ENCODE measurements around the gene RRP9. TPM values are rescaled to one million over a fixed set of nuclear protein-coding genes. Genes with fewer than 3 reads are reported as not detected.

RRP9 gene
- total RNA-seq, 1 donor from 2014 or later = 14.6 TPM

DNA sequence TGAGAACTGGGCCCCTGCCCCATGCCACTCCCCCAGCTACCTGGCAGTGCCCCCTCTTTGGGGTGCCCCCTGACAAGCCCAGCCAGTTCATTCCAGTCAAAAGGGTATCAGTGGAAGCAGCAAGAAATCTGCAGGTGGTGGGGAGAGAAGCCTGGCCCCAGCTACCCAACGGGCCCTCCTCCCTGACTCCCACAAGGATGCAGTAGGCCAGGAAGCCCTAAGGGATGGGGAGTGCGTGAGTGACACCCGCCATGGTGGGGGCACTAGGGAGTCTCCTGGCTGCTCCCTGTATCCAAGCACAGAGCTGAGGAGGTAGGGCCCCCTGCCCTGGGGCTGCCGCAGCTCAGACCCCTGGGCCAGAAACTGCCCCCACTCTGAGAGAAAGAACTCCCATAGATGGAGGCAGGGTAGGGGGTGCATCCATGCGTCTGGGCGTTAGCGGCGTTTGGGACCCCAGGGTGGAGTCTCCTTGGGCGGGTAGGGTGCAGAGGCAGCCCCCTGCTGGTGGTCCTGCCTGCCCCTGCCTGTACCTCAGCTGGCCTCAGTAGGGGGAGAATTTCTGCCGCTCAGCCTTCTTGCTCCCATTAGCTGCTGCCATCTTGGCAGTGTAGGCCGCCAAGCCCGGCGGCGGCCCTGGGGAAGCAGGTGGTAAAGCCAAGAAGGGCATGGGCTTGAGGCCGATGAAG, 16.0 kb upstream of the RRP9 start:
- H3K9me3 ChIP-seq (ENCODE audit: control insufficient read depth in 3 of 3, low read length in 3 of 3) = no peaks in the 10 kb centered on the region
- peaks cover 17 to 37% (median 23%) of the 10 kb centered on the region in 3 donors for H3K36me3 ChIP-seq (ENCODE audit: control insufficient read depth in 3 of 3, insufficient read depth in 3 of 3, low read length in 3 of 3)
- peaks cover 26 to 35% (median 31%) of the 10 kb centered on the region in 3 donors for H3K4me1 ChIP-seq (ENCODE audit: control insufficient read depth in 3 of 3, insufficient read depth in 3 of 3, low read length in 3 of 3)
- H3K27me3 ChIP-seq (ENCODE audit: control insufficient read depth in 3 of 3, insufficient read depth in 3 of 3, low read length in 3 of 3) = no peaks in the 10 kb centered on the region
- H3K9ac ChIP-seq (ENCODE audit: low read depth in 1 of 3, low read length in 3 of 3) = no peak overlapping the region
- no peak overlapping the region for H3K4me3 ChIP-seq (ENCODE audit: low read length in 3 of 3)
- no peak overlapping the region for H3K27ac ChIP-seq (ENCODE audit: low read depth, low read length)

DNA sequence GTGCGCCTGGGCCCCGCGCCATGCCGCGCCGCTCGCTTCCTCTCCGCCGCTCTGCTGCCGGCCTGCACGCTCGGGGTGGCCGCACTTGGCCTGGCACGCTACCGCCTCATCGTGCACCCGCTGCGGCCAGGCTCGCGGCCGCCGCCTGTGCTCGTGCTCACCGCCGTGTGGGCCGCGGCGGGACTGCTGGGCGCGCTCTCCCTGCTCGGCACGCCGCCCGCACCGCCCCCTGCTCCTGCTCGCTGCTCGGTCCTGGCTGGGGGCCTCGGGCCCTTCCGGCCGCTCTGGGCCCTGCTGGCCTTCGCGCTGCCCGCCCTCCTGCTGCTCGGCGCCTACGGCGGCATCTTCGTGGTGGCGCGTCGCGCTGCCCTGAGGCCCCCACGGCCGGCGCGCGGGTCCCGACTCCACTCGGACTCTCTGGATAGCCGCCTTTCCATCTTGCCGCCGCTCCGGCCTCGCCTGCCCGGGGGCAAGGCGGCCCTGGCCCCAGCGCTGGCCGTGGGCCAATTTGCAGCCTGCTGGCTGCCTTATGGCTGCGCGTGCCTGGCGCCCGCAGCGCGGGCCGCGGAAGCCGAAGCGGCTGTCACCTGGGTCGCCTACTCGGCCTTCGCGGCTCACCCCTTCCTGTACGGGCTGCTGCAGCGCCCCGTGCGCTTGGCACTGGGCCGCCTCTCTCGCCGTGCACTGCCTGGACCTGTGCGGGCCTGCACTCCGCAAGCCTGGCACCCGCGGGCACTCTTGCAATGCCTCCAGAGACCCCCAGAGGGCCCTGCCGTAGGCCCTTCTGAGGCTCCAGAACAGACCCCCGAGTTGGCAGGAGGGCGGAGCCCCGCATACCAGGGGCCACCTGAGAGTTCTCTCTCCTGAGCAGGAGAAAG, 14.4 kb upstream of the RRP9 start:
- Histone ChIP-seq H3K4me3 (ENCODE audit: low read length in 3 of 3) (peak overlapping the region; percentile 51 to 75 (median 65)), H3K4me1 (ENCODE audit: control insufficient read depth in 3 of 3, insufficient read depth in 3 of 3, low read length in 3 of 3) (peaks cover 11 to 19% (median 17%) of the 10 kb centered on the region in 3 donors), H3K27me3 (ENCODE audit: control insufficient read depth in 3 of 3, insufficient read depth in 3 of 3, low read length in 3 of 3) (no peaks in the 10 kb centered on the region), H3K9ac (ENCODE audit: low read depth in 1 of 3, low read length in 3 of 3) (peak overlapping the region; percentile 57 to 83 (median 69)), H3K9me3 (ENCODE audit: control insufficient read depth in 3 of 3, low read length in 3 of 3) (no peaks in the 10 kb centered on the region), H3K27ac (ENCODE audit: low read depth, low read length) (peak overlapping the region; percentile 56), H3K36me3 (ENCODE audit: control insufficient read depth in 3 of 3, insufficient read depth in 3 of 3, low read length in 3 of 3) (peaks cover 17 to 37% (median 23%) of the 10 kb centered on the region in 3 donors)

DNA sequence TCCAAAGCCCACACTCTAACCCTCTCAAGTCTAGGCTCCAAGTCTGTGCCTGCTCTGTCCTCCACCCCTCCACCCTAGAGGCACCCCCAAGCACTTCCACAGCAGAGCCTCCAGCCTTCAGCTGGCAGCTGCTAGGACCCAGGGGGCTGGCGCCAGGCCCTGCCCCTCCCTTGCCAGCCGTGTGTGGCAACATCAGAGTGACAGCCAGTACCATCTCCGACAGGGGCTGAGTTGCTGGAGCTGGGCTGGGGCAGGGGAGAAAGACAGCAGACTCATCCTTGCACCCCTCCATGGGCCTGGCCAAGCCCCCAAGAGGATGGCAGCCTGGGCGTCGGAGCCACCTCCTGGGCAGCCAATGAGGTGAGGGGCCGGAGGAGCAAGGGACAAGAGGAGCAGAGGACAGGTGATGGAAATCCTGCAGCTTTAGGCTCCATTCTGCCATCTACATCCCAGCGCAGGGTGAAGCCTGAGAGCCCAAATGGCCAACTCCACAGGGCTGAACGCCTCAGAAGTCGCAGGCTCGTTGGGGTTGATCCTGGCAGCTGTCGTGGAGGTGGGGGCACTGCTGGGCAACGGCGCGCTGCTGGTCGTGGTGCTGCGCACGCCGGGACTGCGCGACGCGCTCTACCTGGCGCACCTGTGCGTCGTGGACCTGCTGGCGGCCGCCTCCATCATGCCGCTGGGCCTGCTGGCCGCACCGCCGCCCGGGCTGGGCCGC, 13.6 kb upstream of the RRP9 start, which contains the start of gene GPR62:
Gene GPR62, plus strand, starts transcription at position 207 of the 718 bp plus-strand sequence. Its CDS starts 272 bp downstream, at position 479.
- no peaks in the 10 kb centered on the region for H3K27me3 ChIP-seq (ENCODE audit: control insufficient read depth in 3 of 3, insufficient read depth in 3 of 3, low read length in 3 of 3)
- peaks cover 9 to 31% (median 17%) of the 10 kb centered on the region in 3 donors for H3K36me3 ChIP-seq (ENCODE audit: control insufficient read depth in 3 of 3, insufficient read depth in 3 of 3, low read length in 3 of 3)
- H3K9me3 ChIP-seq (ENCODE audit: control insufficient read depth in 3 of 3, low read length in 3 of 3) = no peaks in the 10 kb centered on the region
- H3K27ac ChIP-seq (ENCODE audit: low read depth, low read length) = peak within 1 kb of the TSS; percentile 56
- H3K9ac ChIP-seq (ENCODE audit: low read depth in 1 of 3, low read length in 3 of 3) = peak within 1 kb of the TSS; percentile 57 to 83 (median 69)
- peak within 1 kb of the TSS; percentile 59 to 75 (median 65) for H3K4me3 ChIP-seq (ENCODE audit: low read length in 3 of 3)
- H3K4me1 ChIP-seq (ENCODE audit: control insufficient read depth in 3 of 3, insufficient read depth in 3 of 3, low read length in 3 of 3) = peaks cover 11 to 19% (median 17%) of the 10 kb centered on the region in 3 donors

DNA sequence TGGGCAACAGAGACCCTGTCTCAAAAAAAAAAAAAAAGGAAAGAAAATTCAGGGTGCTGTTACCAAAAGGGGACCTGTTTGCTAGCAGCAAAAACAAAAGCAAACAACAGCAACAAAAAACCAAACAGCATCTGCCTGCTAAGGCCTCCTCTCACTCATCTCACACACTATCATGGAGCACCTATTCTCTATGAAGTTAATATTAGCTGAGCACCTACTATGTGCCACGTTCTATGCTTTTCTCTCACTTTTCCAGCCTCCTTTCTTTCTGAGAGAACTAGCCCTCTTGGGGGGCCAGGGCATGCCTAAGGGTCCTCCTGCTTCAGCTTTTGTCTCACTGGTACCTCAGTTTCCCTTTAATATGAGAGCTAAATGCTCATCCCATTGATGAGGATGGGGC, 13.0 kb upstream of the RRP9 start:
- Histone ChIP-seq H3K36me3 (ENCODE audit: control insufficient read depth in 3 of 3, insufficient read depth in 3 of 3, low read length in 3 of 3) (peaks cover 8 to 25% (median 15%) of the 10 kb centered on the region in 3 donors), H3K4me1 (ENCODE audit: control insufficient read depth in 3 of 3, insufficient read depth in 3 of 3, low read length in 3 of 3) (peaks cover 11 to 19% (median 17%) of the 10 kb centered on the region in 3 donors), H3K9ac (ENCODE audit: low read depth in 1 of 3, low read length in 3 of 3) (no peak overlapping the region), H3K27ac (ENCODE audit: low read depth, low read length) (no peak overlapping the region), H3K9me3 (ENCODE audit: control insufficient read depth in 3 of 3, low read length in 3 of 3) (no peaks in the 10 kb centered on the region), H3K27me3 (ENCODE audit: control insufficient read depth in 3 of 3, insufficient read depth in 3 of 3, low read length in 3 of 3) (no peaks in the 10 kb centered on the region), H3K4me3 (ENCODE audit: low read length in 3 of 3) (no peak overlapping the region)

DNA sequence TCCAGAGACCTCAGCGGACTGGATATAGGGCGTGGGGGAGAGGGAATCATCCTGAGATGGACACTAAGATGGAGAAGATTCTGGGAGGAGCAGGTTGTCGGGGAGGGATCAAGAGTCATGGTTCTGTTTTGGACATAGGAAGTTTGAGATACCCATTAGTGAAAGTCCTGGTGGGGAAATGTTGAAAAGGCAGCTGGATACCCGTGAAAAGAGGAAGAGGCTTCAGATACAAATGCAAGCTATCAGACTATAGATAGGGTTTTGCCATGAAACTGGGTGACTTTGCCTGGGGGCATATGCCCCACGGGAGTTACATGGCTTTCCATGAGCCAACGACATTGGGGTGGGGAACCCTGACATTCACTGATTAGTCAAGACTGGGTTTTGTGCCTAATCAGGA, 12.4 kb upstream of the RRP9 start:
- Histone ChIP-seq H3K36me3 (ENCODE audit: control insufficient read depth in 3 of 3, insufficient read depth in 3 of 3, low read length in 3 of 3) (peaks cover 11 to 22% (median 12%) of the 10 kb centered on the region in 3 donors), H3K9me3 (ENCODE audit: control insufficient read depth in 3 of 3, low read length in 3 of 3) (no peaks in the 10 kb centered on the region), H3K4me1 (ENCODE audit: control insufficient read depth in 3 of 3, insufficient read depth in 3 of 3, low read length in 3 of 3) (peaks cover 11 to 19% (median 17%) of the 10 kb centered on the region in 3 donors), H3K27ac (ENCODE audit: low read depth, low read length) (no peak overlapping the region), H3K27me3 (ENCODE audit: control insufficient read depth in 3 of 3, insufficient read depth in 3 of 3, low read length in 3 of 3) (no peaks in the 10 kb centered on the region), H3K4me3 (ENCODE audit: low read length in 3 of 3) (no peak overlapping the region), H3K9ac (ENCODE audit: low read depth in 1 of 3, low read length in 3 of 3) (no peak overlapping the region)

DNA sequence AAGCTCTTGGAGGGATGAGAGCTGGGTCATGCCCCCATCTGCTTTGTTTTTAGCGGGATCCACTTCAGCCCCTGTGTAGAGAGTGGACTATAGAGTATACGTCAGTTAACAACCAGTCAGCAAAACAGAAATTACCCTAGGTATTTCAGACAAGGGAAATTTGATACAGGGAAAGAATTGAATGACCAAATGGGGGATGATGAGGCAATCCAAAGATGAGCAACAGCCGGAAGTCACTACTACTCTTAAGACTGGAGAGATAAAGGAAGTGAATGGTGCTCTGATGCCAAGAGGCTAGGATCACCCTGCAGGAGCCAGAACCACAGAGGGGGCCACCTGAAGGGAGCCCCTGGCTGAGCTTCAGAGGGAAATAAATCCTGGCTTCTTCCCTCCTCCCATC, 11.7 kb upstream of the RRP9 start:
- H3K27me3 ChIP-seq (ENCODE audit: control insufficient read depth in 3 of 3, insufficient read depth in 3 of 3, low read length in 3 of 3) = no peaks in the 10 kb centered on the region
- H3K4me1 ChIP-seq (ENCODE audit: control insufficient read depth in 3 of 3, insufficient read depth in 3 of 3, low read length in 3 of 3) = peaks cover 11 to 19% (median 17%) of the 10 kb centered on the region in 3 donors
- H3K27ac ChIP-seq (ENCODE audit: low read depth, low read length) = no peak overlapping the region
- no peak overlapping the region for H3K9ac ChIP-seq (ENCODE audit: low read depth in 1 of 3, low read length in 3 of 3)
- no peaks in the 10 kb centered on the region for H3K9me3 ChIP-seq (ENCODE audit: control insufficient read depth in 3 of 3, low read length in 3 of 3)
- H3K4me3 ChIP-seq (ENCODE audit: low read length in 3 of 3) = no peak overlapping the region
- peaks cover 10 to 18% (median 14%) of the 10 kb centered on the region in 3 donors for H3K36me3 ChIP-seq (ENCODE audit: control insufficient read depth in 3 of 3, insufficient read depth in 3 of 3, low read length in 3 of 3)

DNA sequence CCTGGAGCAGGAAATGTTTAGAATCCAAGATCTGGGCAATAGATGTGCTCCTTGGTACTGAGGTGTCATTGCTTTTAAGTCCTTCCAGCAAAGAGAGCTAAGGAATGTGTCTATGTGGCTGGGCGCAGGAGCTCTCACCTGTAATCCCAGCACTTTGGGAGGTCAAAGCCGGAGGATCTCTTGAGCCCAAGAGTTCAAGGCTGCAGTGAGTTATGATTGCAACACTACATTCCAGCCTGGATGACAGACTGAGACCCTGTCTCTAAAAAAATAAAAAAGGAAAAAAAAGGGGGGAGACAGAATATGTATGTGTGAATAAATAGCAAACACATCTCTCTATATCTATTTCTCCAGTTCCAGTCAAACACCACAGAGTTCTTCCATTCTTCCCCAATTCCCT, 9.2 kb upstream of the RRP9 start:
- H3K27me3 ChIP-seq (ENCODE audit: control insufficient read depth in 3 of 3, insufficient read depth in 3 of 3, low read length in 3 of 3) = no peaks in the 10 kb centered on the region
- peaks cover 7 to 9% (median 9%) of the 10 kb centered on the region in 3 donors for H3K4me1 ChIP-seq (ENCODE audit: control insufficient read depth in 3 of 3, insufficient read depth in 3 of 3, low read length in 3 of 3)
- H3K27ac ChIP-seq (ENCODE audit: low read depth, low read length) = no peak overlapping the region
- H3K9ac ChIP-seq (ENCODE audit: low read depth in 1 of 3, low read length in 3 of 3) = no peak overlapping the region
- H3K9me3 ChIP-seq (ENCODE audit: control insufficient read depth in 3 of 3, low read length in 3 of 3) = no peaks in the 10 kb centered on the region
- no peak overlapping the region for H3K4me3 ChIP-seq (ENCODE audit: low read length in 3 of 3)
- H3K36me3 ChIP-seq (ENCODE audit: control insufficient read depth in 3 of 3, insufficient read depth in 3 of 3, low read length in 3 of 3) = peaks cover 13 to 24% (median 16%) of the 10 kb centered on the region in 3 donors

DNA sequence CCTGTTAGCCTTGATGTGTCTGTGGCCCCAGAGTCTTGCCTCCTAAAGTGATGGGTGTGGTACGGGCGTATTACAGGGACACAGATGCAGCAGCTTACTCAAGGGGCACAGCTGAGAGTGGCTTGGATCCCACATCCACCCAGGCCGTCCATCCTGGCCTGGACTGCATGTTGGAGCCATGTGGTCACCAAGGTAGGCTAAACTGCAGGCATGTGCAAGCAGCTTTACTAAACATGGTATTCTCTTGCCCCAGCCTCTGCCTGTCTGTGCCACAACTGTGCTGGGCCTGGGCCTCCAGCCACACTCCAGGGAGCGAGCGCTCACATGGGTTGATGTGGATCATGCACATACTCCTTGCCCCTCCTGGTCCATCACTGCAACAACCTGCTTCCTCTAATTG, 7.4 kb upstream of the RRP9 start:
- Histone ChIP-seq H3K27ac (ENCODE audit: low read depth, low read length) (no peak overlapping the region), H3K9me3 (ENCODE audit: control insufficient read depth in 3 of 3, low read length in 3 of 3) (no peaks in the 10 kb centered on the region), H3K27me3 (ENCODE audit: control insufficient read depth in 3 of 3, insufficient read depth in 3 of 3, low read length in 3 of 3) (no peaks in the 10 kb centered on the region), H3K4me3 (ENCODE audit: low read length in 3 of 3) (no peak overlapping the region), H3K9ac (ENCODE audit: low read depth in 1 of 3, low read length in 3 of 3) (no peak overlapping the region), H3K36me3 (ENCODE audit: control insufficient read depth in 3 of 3, insufficient read depth in 3 of 3, low read length in 3 of 3) (peaks cover 25 to 31% (median 28%) of the 10 kb centered on the region in 3 donors), H3K4me1 (ENCODE audit: control insufficient read depth in 3 of 3, insufficient read depth in 3 of 3, low read length in 3 of 3) (no peaks in the 10 kb centered on the region)

DNA sequence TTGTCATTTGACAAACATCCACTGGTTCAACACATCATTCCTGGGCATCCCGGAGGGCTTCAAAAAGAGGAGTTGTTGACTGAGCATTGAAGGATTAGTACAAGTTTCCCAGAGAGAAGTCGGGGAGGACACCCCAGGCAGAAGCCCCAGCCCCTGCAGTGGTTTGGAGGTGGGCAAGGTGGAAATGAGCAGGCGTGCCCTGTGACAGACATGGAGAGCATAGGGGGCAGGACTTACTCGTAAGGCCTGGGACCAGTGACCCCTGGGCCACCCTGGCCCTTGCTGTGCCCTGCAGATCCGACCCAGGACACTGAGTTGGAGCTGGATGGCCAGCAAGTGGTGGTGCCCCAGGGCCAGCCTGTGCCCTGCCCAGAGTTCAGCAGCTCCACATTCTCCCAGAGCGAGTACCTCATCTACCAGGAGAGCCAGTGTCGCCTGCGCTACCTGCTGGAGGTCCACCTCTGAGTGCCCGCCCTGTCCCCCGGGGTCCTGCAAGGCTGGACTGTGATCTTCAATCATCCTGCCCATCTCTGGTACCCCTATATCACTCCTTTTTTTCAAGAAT, 6.4 kb upstream of the RRP9 start:
- Histone ChIP-seq H3K4me3 (ENCODE audit: low read length in 3 of 3) (no peak overlapping the region), H3K27me3 (ENCODE audit: control insufficient read depth in 3 of 3, insufficient read depth in 3 of 3, low read length in 3 of 3) (no peaks in the 10 kb centered on the region), H3K9ac (ENCODE audit: low read depth in 1 of 3, low read length in 3 of 3) (no peak overlapping the region), H3K9me3 (ENCODE audit: control insufficient read depth in 3 of 3, low read length in 3 of 3) (no peaks in the 10 kb centered on the region), H3K36me3 (ENCODE audit: control insufficient read depth in 3 of 3, insufficient read depth in 3 of 3, low read length in 3 of 3) (peaks cover 27 to 31% (median 31%) of the 10 kb centered on the region in 3 donors), H3K4me1 (ENCODE audit: control insufficient read depth in 3 of 3, insufficient read depth in 3 of 3, low read length in 3 of 3) (peaks cover 4 to 5% (median 5%) of the 10 kb centered on the region in 3 donors), H3K27ac (ENCODE audit: low read depth, low read length) (no peak overlapping the region)
